Skeletal muscle tissue (tissue), 4 donors: ENCODE measurements around the gene MT3. TPM values are rescaled to one million over a fixed set of nuclear protein-coding genes. Genes with fewer than 3 reads are reported as not detected.

Experiments used
- H3K27ac ChIP-seq: one replicate; pipeline ENCODE4 v1.7.0; 2013; ENCODE audit warnings: mild to moderate bottlenecking, low read depth, low read length, inconsistent platforms
- H3K27me3 ChIP-seq, 3 donors: one replicate each; pipeline ENCODE4 v1.7.0; 2013; ENCODE audit warnings: low read length in 3 of 3; ENCODE audit not compliant: control insufficient read depth in 3 of 3, insufficient read depth in 3 of 3
- H3K36me3 ChIP-seq, 3 donors: one replicate each; pipeline ENCODE4 v1.7.0; 2013; ENCODE audit warnings: low read length in 3 of 3; ENCODE audit not compliant: control insufficient read depth in 3 of 3, insufficient read depth in 3 of 3
- H3K4me1 ChIP-seq, 3 donors: one replicate each; pipeline ENCODE4 v1.7.0; 2013; ENCODE audit warnings: low read length in 3 of 3, mild to moderate bottlenecking in 3 of 3; ENCODE audit not compliant: control insufficient read depth in 3 of 3, insufficient read depth in 3 of 3
- H3K4me3 ChIP-seq, 3 donors: one replicate each; pipeline ENCODE4 v1.7.0; 2013; ENCODE audit warnings: low read length in 3 of 3
- H3K9ac ChIP-seq, 3 donors: one replicate each; pipeline ENCODE4 v1.7.0; 2013; ENCODE audit warnings: low read length in 3 of 3, mild to moderate bottlenecking in 3 of 3, moderate library complexity in 2 of 3, low read depth in 1 of 3
- H3K9me3 ChIP-seq, 3 donors: one replicate each; pipeline ENCODE4 v1.7.0; 2013; ENCODE audit warnings: low read length in 3 of 3; ENCODE audit not compliant: control insufficient read depth in 3 of 3
- total RNA-seq: library from RNA; depleted of rRNA; stranded (reverse); fragments of >200 nt; gene quantifications from one replicate; pipeline ENCODE4 v1.2.3, GENCODE V29; 2014
- donor health status: Osteomylitis.

Gene MT3
- total RNA-seq, 1 donor from 2014 or later = 1.0 TPM

DNA sequence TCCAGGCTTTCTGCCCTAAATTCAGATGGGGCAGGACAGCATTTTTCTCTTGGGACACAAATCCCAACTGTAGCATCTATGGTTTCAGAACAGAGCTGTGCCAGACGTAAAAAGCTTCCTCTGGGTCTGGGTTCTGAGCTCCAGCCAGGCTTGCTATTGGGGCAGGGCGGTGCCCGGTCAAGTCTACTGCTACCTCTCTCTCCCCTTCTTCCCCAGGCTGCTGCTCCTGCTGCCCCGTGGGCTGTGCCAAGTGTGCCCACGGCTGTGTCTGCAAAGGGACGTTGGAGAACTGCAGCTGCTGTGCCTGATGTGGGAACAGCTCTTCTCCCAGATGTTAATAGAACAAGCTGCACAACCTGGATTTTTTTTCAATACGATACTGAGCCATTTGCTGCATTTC, 44.2 kb downstream of the MT3 start:
- H3K27ac ChIP-seq = no peak overlapping the region
- peaks cover 27 to 34% (median 27%) of the 10 kb centered on the region in 3 donors for H3K4me1 ChIP-seq
- no peaks in the 10 kb centered on the region for H3K9me3 ChIP-seq
- H3K4me3 ChIP-seq = peak overlapping the region in 1 of 3 donors; percentile 54
- peaks cover 15 to 24% (median 18%) of the 10 kb centered on the region in 3 donors for H3K27me3 ChIP-seq
- H3K36me3 ChIP-seq = no peaks in the 10 kb centered on the region
- H3K9ac ChIP-seq = no peak overlapping the region

DNA sequence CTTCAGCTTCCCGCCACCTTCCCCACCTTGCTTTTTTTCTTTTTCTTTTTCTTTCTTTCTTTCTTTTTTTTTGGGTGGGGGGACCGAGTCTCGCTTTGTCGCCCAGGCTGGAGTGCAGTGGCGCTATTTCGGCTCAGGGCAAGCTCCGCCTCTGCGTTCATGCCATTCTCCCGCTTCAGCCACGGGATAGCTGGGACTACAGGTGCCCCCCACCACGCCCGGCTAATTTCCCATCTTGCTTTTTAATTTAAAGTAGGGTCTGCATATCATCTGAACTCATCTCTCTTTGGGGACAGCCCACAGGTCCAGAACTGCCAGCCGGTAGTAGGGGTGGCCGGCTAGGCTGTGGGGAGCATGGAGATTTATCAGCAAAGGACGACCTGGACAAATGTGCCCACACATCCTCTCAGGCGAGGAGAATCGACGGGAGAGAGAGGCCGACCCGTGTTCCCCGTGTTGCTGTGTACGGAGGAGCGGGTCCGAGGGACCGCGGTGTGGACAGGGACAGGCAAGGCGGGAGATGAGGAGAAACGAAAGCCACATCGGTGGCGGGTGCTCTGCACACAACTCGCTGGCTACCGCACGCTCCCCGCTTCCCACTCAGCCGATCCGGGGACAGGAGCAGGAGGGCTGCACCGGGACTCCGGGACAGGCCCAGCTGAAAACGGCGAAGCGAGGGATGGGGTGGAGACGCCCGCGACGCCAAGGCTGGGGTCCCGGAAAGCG, 45.5 kb downstream of the MT3 start:
- Histone ChIP-seq H3K9me3 (no peaks in the 10 kb centered on the region), H3K4me3 (no peak overlapping the region), H3K27me3 (peaks cover 18 to 38% (median 25%) of the 10 kb centered on the region in 3 donors), H3K36me3 (no peaks in the 10 kb centered on the region), H3K4me1 (peaks cover 19 to 27% (median 26%) of the 10 kb centered on the region in 3 donors), H3K27ac (no peak overlapping the region), H3K9ac (no peak overlapping the region)

DNA sequence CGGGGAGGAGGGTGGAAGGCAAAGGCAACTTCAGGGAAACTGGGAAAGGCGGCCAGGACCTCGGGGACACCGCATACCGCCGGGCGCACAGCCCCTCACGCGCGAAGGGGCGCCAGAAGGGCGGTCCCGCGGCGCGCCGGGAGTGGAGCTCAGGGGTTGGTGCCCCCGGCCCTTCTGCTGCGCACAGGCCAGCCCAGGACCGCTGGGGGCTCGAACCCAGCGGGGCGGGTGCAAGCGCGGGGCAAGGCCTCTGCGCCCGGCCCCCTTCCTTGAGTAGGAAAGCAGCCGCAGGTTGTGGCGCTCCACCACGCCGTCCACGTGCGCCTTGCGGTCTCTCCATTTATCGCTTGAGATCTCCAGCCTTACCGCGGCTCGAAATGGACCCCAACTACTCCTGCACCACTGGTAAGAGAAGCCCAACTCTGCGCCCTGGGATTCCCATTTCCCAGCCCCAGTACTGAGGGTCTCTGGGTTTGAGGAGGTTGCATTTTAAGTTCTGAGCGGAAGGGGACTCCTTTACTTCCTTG, 46.2 kb downstream of the MT3 start:
- Histone ChIP-seq H3K4me3 (no peak overlapping the region), H3K9ac (no peak overlapping the region), H3K4me1 (peaks cover 19 to 27% (median 21%) of the 10 kb centered on the region in 3 donors), H3K27ac (no peak overlapping the region), H3K27me3 (peaks cover 18 to 41% (median 25%) of the 10 kb centered on the region in 3 donors), H3K9me3 (no peaks in the 10 kb centered on the region), H3K36me3 (no peaks in the 10 kb centered on the region)

DNA sequence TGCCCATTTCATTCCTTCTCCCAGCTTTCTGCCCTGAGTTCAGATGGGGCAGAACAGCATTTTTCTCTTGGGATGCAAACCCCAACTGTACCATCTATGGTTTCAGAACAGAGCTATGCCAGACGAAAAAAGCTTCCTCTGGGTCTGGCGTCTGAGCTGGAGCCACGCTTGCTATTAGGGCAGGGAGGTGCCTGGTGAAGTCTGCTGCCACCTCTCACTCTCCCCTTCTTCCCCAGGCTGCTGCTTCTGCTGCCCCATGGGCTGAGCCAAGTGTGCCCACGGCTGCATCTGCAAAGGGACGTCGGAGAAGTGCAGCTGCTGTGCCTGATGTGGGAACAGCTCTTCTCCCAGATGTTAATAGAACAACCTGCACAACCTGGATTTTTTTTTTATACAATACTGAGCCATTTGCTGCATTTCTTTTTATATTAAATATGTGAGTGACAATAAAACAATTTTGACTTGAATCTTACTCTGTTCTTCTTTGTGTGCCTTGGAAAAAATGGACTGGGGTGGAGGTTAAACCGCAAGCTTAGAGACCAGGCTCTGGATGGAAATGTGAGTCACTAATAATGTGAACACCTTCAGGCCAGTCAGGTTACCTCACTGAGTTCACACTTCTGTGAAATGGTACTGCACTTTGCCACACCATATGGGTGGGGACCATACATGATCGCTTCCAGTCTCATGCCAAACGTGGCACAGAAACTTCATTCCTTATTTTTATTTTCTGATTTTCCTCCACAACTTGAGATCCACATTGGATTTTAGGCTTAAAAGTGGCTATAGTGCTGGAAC, 47.5 kb downstream of the MT3 start:
- H3K4me1 ChIP-seq = peaks cover 15 to 26% (median 21%) of the 10 kb centered on the region in 3 donors
- H3K9me3 ChIP-seq = no peaks in the 10 kb centered on the region
- H3K36me3 ChIP-seq = no peaks in the 10 kb centered on the region
- H3K27me3 ChIP-seq = peaks cover 18 to 42% (median 25%) of the 10 kb centered on the region in 3 donors
- H3K9ac ChIP-seq = no peak overlapping the region
- no peak overlapping the region for H3K4me3 ChIP-seq
- H3K27ac ChIP-seq = no peak overlapping the region

DNA sequence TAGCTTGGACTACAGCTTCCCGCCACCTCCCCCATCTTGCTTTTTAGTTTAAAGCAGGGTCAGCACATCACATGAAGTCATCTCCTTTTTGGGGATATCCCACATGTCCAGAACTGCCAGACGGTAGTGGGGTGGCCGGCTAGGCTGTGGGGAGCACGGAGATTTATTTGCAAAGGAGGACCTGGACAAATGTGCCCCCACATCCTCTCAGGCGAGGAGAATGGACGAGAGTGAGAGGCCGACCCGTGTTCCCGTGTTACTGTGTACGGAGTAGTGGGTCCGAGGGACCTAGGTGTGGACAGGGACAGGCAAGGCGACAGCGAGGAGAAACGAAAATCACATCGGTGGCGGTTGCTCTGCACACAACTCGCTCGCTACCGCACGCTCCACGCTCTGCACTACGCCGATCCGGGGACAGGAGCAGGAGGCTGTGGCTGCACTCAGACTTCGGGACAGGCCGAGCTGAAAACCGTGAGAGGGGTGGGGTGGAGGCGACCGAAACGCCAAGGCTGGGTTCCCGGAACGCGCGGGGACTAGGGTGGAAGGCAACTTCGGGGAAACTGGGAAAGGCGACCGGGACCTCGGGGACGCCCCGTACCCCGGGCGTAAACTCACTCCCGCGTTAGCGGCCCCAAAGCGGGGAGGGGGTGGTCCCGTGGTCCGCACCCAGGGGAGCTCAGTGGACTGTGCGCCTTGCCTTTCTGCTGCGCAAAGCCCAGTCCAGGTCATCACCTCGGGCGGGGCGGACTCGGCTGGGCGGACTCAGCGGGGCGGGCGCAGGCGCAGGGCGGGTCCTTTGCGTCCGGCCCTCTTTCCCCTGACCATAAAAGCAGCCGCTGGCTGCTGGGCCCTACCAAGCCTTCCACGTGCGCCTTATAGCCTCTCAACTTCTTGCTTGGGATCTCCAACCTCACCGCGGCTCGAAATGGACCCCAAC, 48.8 kb downstream of the MT3 start, which contains the start of gene MT1A:
MT1A (plus strand) TSS at position 853 of the 937 bp plus-strand sequence; CDS start at position 926, 73 bp downstream.
- H3K36me3 ChIP-seq = no peaks in the 10 kb centered on the region

DNA sequence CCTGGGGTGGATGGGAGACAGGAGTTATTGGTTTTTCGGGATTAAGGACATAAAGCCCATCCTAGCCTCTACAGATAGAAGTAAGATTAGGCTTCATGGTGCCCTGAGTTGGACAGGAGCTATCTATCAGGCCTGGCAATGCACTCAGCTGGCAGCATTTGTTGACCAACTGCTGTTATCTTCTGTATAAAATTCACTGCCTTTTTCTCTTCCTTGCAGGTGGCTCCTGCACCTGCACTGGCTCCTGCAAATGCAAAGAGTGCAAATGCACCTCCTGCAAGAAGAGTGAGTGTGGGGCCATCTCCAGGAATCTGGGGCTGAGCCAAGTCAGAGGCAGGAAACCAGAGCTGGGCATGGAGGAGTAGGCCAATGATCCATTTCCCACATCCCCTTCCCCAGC, 49.7 kb downstream of the MT3 start:
- Histone ChIP-seq H3K27ac (no peak overlapping the region), H3K4me1 (peaks cover 23 to 24% (median 24%) of the 10 kb centered on the region in 3 donors), H3K36me3 (no peaks in the 10 kb centered on the region), H3K4me3 (peak overlapping the region in 2 of 3 donors; percentile 54 to 66), H3K9me3 (no peaks in the 10 kb centered on the region), H3K27me3 (peaks cover 18 to 44% (median 33%) of the 10 kb centered on the region in 3 donors), H3K9ac (no peak overlapping the region)

More for the DNA sequence above, 48.8 kb downstream of the MT3 start, which contains the start of gene MT1A:
- Histone ChIP-seq H3K27ac (peak within 1 kb of the TSS; percentile 66), H3K4me3 (peak within 1 kb of the TSS; percentile 66 to 77 (median 68)), H3K4me1 (peaks cover 16 to 18% (median 17%) of the 10 kb centered on the region in 3 donors), H3K9ac (peak within 1 kb of the TSS; percentile 64 to 81 (median 68)), H3K27me3 (peaks cover 18 to 38% (median 28%) of the 10 kb centered on the region in 3 donors), H3K9me3 (no peaks in the 10 kb centered on the region)

DNA sequence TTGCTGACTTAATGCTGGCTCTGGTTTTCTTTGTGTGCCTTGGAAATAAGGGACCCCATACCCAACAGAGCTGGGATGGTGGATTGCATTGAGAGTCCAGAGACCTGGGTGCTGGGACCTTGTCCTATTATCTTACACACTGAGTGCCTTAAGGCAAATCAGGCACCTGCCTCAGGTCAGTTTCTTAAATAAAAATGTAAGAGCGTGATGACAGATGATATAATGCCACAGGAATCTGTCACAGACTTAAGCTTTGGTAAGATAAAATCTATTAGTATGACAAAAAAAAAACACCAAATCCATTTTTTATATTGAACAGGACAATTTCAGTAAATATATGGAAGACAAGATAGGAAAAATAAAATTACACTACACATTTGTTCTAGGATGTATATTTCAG, 50.7 kb downstream of the MT3 start:
- Histone ChIP-seq H3K4me3 (no peak overlapping the region), H3K9me3 (no peaks in the 10 kb centered on the region), H3K36me3 (no peaks in the 10 kb centered on the region), H3K4me1 (peaks cover 23 to 25% (median 24%) of the 10 kb centered on the region in 3 donors), H3K27ac (no peak overlapping the region), H3K9ac (no peak overlapping the region), H3K27me3 (peaks cover 16 to 49% (median 38%) of the 10 kb centered on the region in 3 donors)
